BJ (cell line): ENCODE results near the gene CPHXL2. TPM values are rescaled to one million over a fixed set of nuclear protein-coding genes. Genes with fewer than 3 reads are reported as not detected.

Experiments
- CTCF ChIA-PET: fragments of 350-600 bp; formaldehyde crosslinking; extraction: SDS; loops from one replicate; lab custom pipeline; 2021; ENCODE audit warnings: antibody characterized with exemption, inconsistent platforms; lab: Yijun Ruan, JAX
- POLR2A ChIA-PET: fragments of 300-600 bp; sonication (Branson Sonifier 250); formaldehyde crosslinking; extraction: SDS; loops from one replicate; lab custom pipeline; 2021; ENCODE audit warnings: antibody characterized with exemption; lab: Charles Lee
- DNase-seq: peaks from one replicate; pipeline ENCODE4 v3.0.0-alpha.2; 2011; ENCODE audit warnings: low read depth
- H3K27me3 ChIP-seq: 2 replicates; pipeline ENCODE4 v1.6.0; 2011; ENCODE audit warnings: low read length; ENCODE audit not compliant: control insufficient read depth, insufficient read depth
- H3K36me3 ChIP-seq: 2 replicates; pipeline ENCODE4 v1.5.1; 2011; ENCODE audit warnings: low read length; ENCODE audit not compliant: control insufficient read depth, insufficient read depth
- H3K4me3 ChIP-seq: 2 replicates; pipeline ENCODE4 v1.5.1; 2011; ENCODE audit warnings: low read depth, mild to moderate bottlenecking, control low read depth, low read length
- CTCF ChIP-seq: IDR thresholded peaks from 2 replicates; pipeline ENCODE4 v1.5.1; 2011; ENCODE audit warnings: low read depth, mild to moderate bottlenecking, control low read depth, inconsistent platforms, low read length, moderate library complexity; ENCODE audit not compliant: insufficient read depth
- polyA plus RNA-seq: library from polyadenylated mRNA; depleted of rRNA; stranded (reverse); fragments of >200 nt; gene quantifications from 2 replicates; pipeline ENCODE4 v1.2.3, GENCODE V29; 2011

CPHXL2 gene
- polyA plus RNA-seq, 1 experiment, result not detected

- no peak for TF ChIP-seq CTCF
- ChIA-PET POLR2A (no interaction called here), CTCF (no interaction called here)
- peaks cover 27% of the 10 kb centered on the region for H3K36me3 ChIP-seq
- H3K4me3 ChIP-seq, result no peak overlapping the region
- no peak for DNase-seq
- H3K27me3 ChIP-seq, result no peaks in the 10 kb centered on the region
Observed at GRCh38 chr16:75627851-75628250, 49.0 kb downstream of the CPHXL2 start.

- H3K4me3 ChIP-seq, result no peak overlapping the region
- peaks cover 25% of the 10 kb centered on the region for H3K36me3 ChIP-seq
- ChIA-PET CTCF (no interaction called here), POLR2A (no interaction called here)
- no peak for DNase-seq
- no peak for TF ChIP-seq CTCF
- no peaks in the 10 kb centered on the region for H3K27me3 ChIP-seq
Observed at GRCh38 chr16:75626806-75627205, 50.0 kb downstream of the CPHXL2 start.

- no peak for TF ChIP-seq CTCF
- no peaks in the 10 kb centered on the region for H3K27me3 ChIP-seq
- H3K36me3 ChIP-seq, result peaks cover 16% of the 10 kb centered on the region
- no peak for DNase-seq
- ChIA-PET CTCF (interaction anchor here (1.1 kb wide), 1 partner anchor 153 kb away, joined by 3 read pairs; no protein-coding TSS in a partner anchor), POLR2A (no interaction called here)
- H3K4me3 ChIP-seq, result no peak overlapping the region
Observed at GRCh38 chr16:75624921-75625334, 51.9 kb downstream of the CPHXL2 start.

GRCh38 chr16:75622761-75623605 is 53.8 kb downstream of the CPHXL2 start, which contains the start of gene ADAT1:
Gene ADAT1, minus strand, starts transcription at chr16:75623281. Its CDS starts 2,482 bp downstream, at chr16:75620799.
- ChIA-PET CTCF (interaction anchor here (1.1 to 4.8 kb wide), 5 partner anchors 20 to 152 kb away, joined by 3 to 20 read pairs (median 8); no protein-coding TSS in a partner anchor), POLR2A (interaction anchor here (0.6 to 1.2 kb wide), 4 partner anchors 18 to 58 kb away, joined by 3 to 8 read pairs (median 3); partner anchors contain the start of genes KARS1 and TERF2IP)
- Histone ChIP-seq H3K36me3 (peaks cover 6% of the 10 kb centered on the region; the same call in 1 of the 2 replicates), H3K4me3 (peak within 1 kb of the TSS; percentile 54), H3K27me3 (no peaks in the 10 kb centered on the region)
- no peak for TF ChIP-seq CTCF
- DNase-seq, result peak; percentile 90

GRCh38 chr16:75621170-75621477 is 55.7 kb downstream of the CPHXL2 start:
- Histone ChIP-seq H3K4me3 (no peak overlapping the region), H3K27me3 (no peaks in the 10 kb centered on the region), H3K36me3 (peaks cover 2% of the 10 kb centered on the region; the same call in 1 of the 2 replicates)
- ChIA-PET CTCF (interaction anchor here (0.6 to 4.8 kb wide), 24 partner anchors 8 to 422 kb away, joined by 3 to 20 read pairs (median 4); partner anchors contain the start of genes CFDP1 and TMEM170A), POLR2A (no interaction called here)
- DNase-seq, result peak; percentile 5
- peak; percentile 78 for TF ChIP-seq CTCF
